Measurements from ENCODE around the gene HSP90AB1. TPM values are rescaled to one million over a fixed set of nuclear protein-coding genes. Genes with fewer than 3 reads are reported as not detected.

The HSP90AB1 gene
- total RNA-seq, 1 donor from 2014 or later: 463 TPM

DNA sequence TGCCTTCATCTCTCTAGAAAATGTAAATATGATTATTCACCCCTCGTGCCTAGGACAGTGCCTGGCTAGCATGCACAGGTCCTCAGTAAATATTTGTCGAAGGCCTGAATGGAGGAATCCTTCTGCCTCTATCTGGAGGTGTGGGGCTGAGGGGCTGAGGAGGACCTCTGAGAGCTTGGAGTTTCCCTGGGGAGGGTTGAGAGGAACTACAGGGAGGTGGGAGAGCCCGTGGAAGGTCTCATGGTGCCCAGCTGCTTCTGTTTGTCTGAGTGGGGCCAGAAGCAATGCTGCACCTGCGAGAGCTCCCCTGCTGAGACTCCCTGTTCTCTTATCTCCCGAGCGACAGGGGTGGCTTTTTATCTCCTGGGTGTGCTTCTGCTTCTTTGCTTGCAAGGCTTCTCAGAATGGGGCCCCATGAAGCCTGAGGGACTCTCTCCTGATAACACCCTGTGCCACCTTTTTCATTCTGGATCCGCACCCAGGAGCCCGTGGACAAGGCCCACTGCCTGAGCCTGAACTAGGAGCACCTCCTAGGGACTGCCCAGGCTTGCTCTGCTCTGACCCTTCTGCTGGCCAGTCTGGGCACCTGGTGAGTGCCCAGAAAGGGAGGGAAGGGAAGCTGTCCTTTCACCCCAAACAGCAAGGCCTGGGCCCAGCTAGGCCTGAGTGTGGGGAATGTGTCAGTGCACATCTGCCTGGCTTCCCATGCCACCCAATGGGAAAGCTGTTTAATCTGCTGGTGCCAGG, 21.1 kb upstream of the HSP90AB1 start:
- Histone ChIP-seq H3K27me3 (no peaks in the 10 kb centered on the region), H3K4me3 (no peak overlapping the region), H3K36me3 (no peaks in the 10 kb centered on the region), H3K4me1 (peaks cover 65% of the 10 kb centered on the region), H3K9me3 (no peaks in the 10 kb centered on the region), H3K27ac (peak overlapping the region; percentile 59)
- no peak for DNase-seq (ENCODE audit: extremely low spot score in 2 of 2)
- intact Hi-C loops (cut with DNase I): no loop called here
- TF ChIP-seq POLR2A (IDR thresholded peaks at IDR 0.05): no peak
- TF ChIP-seq, protein P1, sequence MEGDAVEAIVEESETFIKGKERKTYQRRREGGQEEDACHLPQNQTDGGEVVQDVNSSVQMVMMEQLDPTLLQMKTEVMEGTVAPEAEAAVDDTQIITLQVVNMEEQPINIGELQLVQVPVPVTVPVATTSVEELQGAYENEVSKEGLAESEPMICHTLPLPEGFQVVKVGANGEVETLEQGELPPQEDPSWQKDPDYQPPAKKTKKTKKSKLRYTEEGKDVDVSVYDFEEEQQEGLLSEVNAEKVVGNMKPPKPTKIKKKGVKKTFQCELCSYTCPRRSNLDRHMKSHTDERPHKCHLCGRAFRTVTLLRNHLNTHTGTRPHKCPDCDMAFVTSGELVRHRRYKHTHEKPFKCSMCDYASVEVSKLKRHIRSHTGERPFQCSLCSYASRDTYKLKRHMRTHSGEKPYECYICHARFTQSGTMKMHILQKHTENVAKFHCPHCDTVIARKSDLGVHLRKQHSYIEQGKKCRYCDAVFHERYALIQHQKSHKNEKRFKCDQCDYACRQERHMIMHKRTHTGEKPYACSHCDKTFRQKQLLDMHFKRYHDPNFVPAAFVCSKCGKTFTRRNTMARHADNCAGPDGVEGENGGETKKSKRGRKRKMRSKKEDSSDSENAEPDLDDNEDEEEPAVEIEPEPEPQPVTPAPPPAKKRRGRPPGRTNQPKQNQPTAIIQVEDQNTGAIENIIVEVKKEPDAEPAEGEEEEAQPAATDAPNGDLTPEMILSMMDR (IDR thresholded peaks at IDR 0.05): no peak
- no peak for TF ChIP-seq POLR2AphosphoS5 (IDR thresholded peaks at IDR 0.05; ENCODE audit: insufficient read depth in 1 of 2, low read depth in 1 of 2)

DNA sequence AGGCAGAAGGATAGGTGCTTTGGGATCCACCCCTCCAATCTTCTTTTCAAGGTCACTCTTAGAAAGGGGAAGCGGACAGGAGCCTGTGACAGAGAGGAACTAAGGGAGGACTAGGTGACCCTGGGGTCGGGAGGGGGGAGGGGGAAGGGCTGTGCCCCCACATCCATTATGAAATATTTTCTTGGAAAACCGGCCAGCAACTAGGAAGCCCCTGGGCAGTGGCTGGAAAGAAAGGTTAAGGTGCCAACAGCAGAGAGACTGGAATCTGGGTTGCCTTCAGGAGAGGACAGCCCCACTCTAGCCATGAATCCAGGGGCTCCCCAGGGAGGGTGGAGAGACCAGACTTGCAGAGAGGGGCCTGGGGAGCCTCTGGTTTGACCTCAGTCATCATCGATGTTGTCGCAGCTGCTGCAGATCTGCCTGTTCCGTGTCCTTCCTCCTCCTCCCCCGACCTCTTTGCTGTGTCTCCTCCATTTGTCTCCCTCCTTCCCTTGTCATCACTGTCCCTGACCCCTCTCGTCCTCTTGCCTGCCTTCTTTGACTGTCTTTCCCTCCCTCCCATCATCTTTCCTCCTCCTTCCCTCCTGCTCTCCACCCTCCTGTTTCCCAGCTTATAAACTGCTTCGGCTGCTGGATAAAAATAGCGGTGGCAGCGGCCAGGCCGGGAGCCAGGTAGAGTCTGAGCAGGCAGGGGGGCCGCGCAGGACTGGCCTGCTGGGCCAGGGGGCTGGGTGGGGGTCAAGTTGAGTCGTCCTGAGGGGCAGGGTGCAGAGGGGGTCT, 20.3 kb upstream of the HSP90AB1 start:
- no peaks in the 10 kb centered on the region for H3K36me3 ChIP-seq
- intact Hi-C loops (cut with DNase I): no loop called here
- peak overlapping the region; percentile 59 for H3K27ac ChIP-seq
- H3K9me3 ChIP-seq: no peaks in the 10 kb centered on the region
- no peak for DNase-seq (ENCODE audit: extremely low spot score in 2 of 2)
- H3K4me1 ChIP-seq: peaks cover 57% of the 10 kb centered on the region
- H3K27me3 ChIP-seq: no peaks in the 10 kb centered on the region
- peak overlapping the region in 1 of 2 donors; percentile 32 for H3K4me3 ChIP-seq
- TF ChIP-seq, protein P1 (IDR thresholded peaks at IDR 0.05): no peak
- TF ChIP-seq POLR2A (IDR thresholded peaks at IDR 0.05): no peak
- no peak for TF ChIP-seq POLR2AphosphoS5 (IDR thresholded peaks at IDR 0.05; ENCODE audit: insufficient read depth in 1 of 2, low read depth in 1 of 2)

DNA sequence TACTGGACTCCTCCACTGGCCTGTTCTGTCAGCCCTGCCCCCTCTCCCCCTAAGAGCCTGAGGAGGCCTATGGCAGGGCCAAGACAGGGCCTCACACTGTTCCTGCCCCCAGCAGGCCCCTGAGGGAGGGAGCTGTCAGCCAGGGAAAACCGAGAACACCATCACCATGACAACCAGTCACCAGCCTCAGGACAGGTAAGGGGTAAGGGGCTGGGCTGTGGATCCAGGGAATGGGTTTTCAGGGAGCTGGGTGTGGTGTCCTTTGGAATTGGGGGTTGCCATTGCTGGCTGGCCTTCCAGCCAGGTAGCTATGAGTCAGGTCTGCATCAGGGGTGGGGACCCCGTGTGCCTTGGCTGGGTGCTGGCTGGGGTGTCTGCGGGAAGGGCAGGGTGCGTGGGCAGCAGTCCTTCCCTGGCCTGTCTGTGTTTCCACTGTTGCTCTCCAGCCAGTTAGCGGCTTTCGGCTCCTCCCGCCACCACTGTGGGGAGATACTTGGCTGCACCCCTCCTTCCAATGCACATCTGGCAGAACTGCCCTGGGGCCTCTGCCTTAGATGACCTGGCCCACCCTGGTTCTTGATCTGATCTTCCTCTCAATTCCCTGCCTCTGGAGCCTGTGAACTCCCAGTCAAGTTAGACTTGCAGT, 19.6 kb upstream of the HSP90AB1 start:
- Histone ChIP-seq H3K9me3 (no peaks in the 10 kb centered on the region), H3K27ac (peak overlapping the region; percentile 59), H3K4me3 (peak overlapping the region in 1 of 2 donors; percentile 32), H3K4me1 (peaks cover 50% of the 10 kb centered on the region), H3K36me3 (peaks cover 0 to under 1% of the 10 kb centered on the region in 2 donors), H3K27me3 (no peaks in the 10 kb centered on the region)
- TF ChIP-seq POLR2A (IDR thresholded peaks at IDR 0.05): no peak
- TF ChIP-seq POLR2AphosphoS5 (IDR thresholded peaks at IDR 0.05; ENCODE audit: insufficient read depth in 1 of 2, low read depth in 1 of 2): peak in 1 of 2 donors; percentile 28
- intact Hi-C loops (cut with DNase I): no loop called here
- no peak for DNase-seq (ENCODE audit: extremely low spot score in 2 of 2)

DNA sequence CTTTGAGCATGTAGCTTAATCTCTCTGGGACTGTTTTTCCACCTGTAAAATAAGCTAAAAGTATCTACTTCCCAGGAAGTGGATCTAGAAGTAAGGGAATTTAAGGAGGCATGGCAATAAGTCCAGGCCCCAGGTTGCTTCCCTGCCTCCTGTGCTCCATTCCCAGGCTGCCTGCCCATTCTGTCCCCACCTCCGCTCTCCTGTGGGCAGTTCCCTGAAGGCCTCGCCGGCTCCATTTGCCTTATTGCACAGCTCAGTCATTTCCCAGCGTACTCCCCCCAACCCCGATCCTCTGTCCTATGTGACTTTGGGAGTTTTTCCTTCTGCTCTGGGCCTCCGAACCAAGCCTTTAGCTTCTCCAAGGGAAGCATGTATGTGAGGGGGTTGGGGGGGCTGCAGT, 18.9 kb upstream of the HSP90AB1 start:
- intact Hi-C loops (cut with DNase I): no loop called here
- no peaks in the 10 kb centered on the region for H3K27me3 ChIP-seq
- H3K4me3 ChIP-seq: no peak overlapping the region
- no peak for DNase-seq (ENCODE audit: extremely low spot score in 2 of 2)
- no peak for TF ChIP-seq POLR2AphosphoS5 (IDR thresholded peaks at IDR 0.05; ENCODE audit: insufficient read depth in 1 of 2, low read depth in 1 of 2)
- no peak for TF ChIP-seq POLR2A (IDR thresholded peaks at IDR 0.05)
- TF ChIP-seq, protein P1 (IDR thresholded peaks at IDR 0.05): no peak
- no peaks in the 10 kb centered on the region for H3K9me3 ChIP-seq
- H3K27ac ChIP-seq: peak overlapping the region; percentile 25
- H3K4me1 ChIP-seq: peaks cover 43% of the 10 kb centered on the region
- H3K36me3 ChIP-seq: peaks cover 0 to 8% of the 10 kb centered on the region in 2 donors

DNA sequence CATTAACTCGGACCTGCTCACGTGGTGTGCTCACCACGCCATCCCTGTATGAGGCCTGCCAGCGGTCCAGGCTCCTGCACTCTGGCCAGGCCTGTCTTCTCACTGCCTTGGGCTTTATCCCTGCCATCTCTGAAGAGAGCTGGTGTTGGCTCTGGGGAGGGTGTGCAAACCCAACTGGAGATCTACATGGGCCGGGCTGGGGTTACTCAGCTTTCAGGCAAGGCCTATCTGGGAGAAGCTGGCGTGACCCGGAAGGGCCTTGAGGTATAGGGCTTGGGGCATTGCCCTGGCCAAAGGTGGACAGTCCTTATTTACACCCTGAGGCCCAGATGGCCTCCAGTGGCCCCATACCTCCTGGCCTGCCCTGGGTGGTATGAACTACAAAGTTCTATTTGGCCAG, 18.5 kb upstream of the HSP90AB1 start:
- DNase-seq (ENCODE audit: extremely low spot score in 2 of 2): no peak
- intact Hi-C loops (cut with DNase I): no loop called here
- H3K36me3 ChIP-seq: peaks cover 0 to 8% of the 10 kb centered on the region in 2 donors
- peak overlapping the region; percentile 25 for H3K27ac ChIP-seq
- peaks cover 46% of the 10 kb centered on the region for H3K4me1 ChIP-seq
- no peak overlapping the region for H3K4me3 ChIP-seq
- H3K9me3 ChIP-seq: no peaks in the 10 kb centered on the region
- H3K27me3 ChIP-seq: no peaks in the 10 kb centered on the region
- no peak for TF ChIP-seq POLR2A (IDR thresholded peaks at IDR 0.05)
- TF ChIP-seq POLR2AphosphoS5 (IDR thresholded peaks at IDR 0.05; ENCODE audit: insufficient read depth in 1 of 2, low read depth in 1 of 2): no peak
- TF ChIP-seq, protein P1 (IDR thresholded peaks at IDR 0.05): no peak
